ENCODE results near the gene PCAT7.

DNA sequence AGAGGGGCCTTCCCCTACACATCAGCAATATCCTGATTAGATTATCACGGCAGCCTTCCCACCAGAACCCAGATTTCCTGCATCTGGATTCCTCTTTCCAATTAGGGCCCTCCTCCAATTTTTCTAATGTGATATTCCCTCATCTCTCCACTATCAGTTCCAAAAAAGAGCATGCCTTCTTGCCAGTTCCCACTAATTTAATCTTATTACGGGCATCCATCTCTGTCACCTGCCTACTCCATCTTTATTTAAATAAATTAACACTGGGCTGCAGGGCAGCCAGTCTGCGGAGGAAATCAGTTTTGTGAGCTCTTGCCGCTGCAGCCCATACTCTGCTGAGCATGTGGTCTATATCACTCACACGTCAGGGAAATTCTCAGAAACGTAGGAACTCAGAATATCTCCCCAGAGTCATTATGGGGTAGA lies 55.3 kb downstream of the PCAT7 start:
- TF ChIP-seq POLR2A (IDR thresholded peaks at IDR 0.05) = no peak
- TF ChIP-seq, protein P1, sequence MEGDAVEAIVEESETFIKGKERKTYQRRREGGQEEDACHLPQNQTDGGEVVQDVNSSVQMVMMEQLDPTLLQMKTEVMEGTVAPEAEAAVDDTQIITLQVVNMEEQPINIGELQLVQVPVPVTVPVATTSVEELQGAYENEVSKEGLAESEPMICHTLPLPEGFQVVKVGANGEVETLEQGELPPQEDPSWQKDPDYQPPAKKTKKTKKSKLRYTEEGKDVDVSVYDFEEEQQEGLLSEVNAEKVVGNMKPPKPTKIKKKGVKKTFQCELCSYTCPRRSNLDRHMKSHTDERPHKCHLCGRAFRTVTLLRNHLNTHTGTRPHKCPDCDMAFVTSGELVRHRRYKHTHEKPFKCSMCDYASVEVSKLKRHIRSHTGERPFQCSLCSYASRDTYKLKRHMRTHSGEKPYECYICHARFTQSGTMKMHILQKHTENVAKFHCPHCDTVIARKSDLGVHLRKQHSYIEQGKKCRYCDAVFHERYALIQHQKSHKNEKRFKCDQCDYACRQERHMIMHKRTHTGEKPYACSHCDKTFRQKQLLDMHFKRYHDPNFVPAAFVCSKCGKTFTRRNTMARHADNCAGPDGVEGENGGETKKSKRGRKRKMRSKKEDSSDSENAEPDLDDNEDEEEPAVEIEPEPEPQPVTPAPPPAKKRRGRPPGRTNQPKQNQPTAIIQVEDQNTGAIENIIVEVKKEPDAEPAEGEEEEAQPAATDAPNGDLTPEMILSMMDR (IDR thresholded peaks at IDR 0.05) = no peak
